ENCODE data around the gene PNMA3.
"Not testable (repeated sequence)": the region's sequence is repeated elsewhere in the genome, so short reads cannot be mapped to it uniquely, and the experiment has no call there.

PNMA3 gene

GRCh38 chrX:153073331-153073730 is 17.1 kb downstream of the PNMA3 start:
- DNase-seq (ENCODE audit: low read depth), result not testable (repeated sequence)

GRCh38 chrX:153074262-153074899 is 18.1 kb downstream of the PNMA3 start:
- DNase-seq (ENCODE audit: low read depth), result no peak

- no peak for DNase-seq (ENCODE audit: low read depth)
Observed at GRCh38 chrX:153074935-153075334, 18.7 kb downstream of the PNMA3 start.

GRCh38 chrX:153075366-153075765 is 19.1 kb downstream of the PNMA3 start:
- no peak for DNase-seq (ENCODE audit: low read depth)

GRCh38 chrX:153077437-153078135 is 21.3 kb downstream of the PNMA3 start:
- DNase-seq (ENCODE audit: low read depth), result not testable (repeated sequence)

- not testable (repeated sequence) for DNase-seq (ENCODE audit: low read depth)
Observed at GRCh38 chrX:153083238-153083923, 27.1 kb downstream of the PNMA3 start.

- no peak for DNase-seq (ENCODE audit: low read depth)
Observed at GRCh38 chrX:153102418-153102817, 46.1 kb downstream of the PNMA3 start.

GRCh38 chrX:153104959-153105358 is 48.7 kb downstream of the PNMA3 start:
- DNase-seq (ENCODE audit: low read depth), result not testable (repeated sequence)

- not testable (repeated sequence) for DNase-seq (ENCODE audit: low read depth)
Observed at GRCh38 chrX:153106092-153106801, 50.0 kb downstream of the PNMA3 start.

All from EH (cell line).